K562 (cell line): Measurements from ENCODE around the gene KIAA1958. TPM values are rescaled to one million over a fixed set of nuclear protein-coding genes. Genes with fewer than 3 reads are reported as not detected.
A peak's percentile ranks its signal among the peaks of the same experiment; 100 is the strongest.

Source experiments
- CREB5 ChIP-seq: fragments of 250-450 bp; sonication (Bioruptor Pico); IDR thresholded peaks from 2 replicates; pipeline ENCODE4 v1.5.0; 2020; ENCODE audit warnings: mild to moderate bottlenecking
- GABPB1 ChIP-seq: sonication (generic); formaldehyde crosslinking; IDR thresholded peaks from 2 replicates; pipeline ENCODE4 v1.8.0; 2022; ENCODE audit warnings: mild to moderate bottlenecking, missing genetic modification reagents
- GTF2A2 ChIP-seq: IDR thresholded peaks from 2 replicates; pipeline ENCODE4 v1.6.1; 2016; ENCODE audit warnings: mild to moderate bottlenecking, missing genetic modification characterization, missing compliant biosample characterization
- JUND ChIP-seq, 2 experiments: IDR thresholded peaks; 2 replicates in 1 of 2; 3 replicates in 1 of 2; pipeline ENCODE4 v1.6.1; 2011; ENCODE audit warnings: borderline replicate concordance in 2 of 2, low read depth in 2 of 2, low read length in 2 of 2, improper control_type of control experiment in 1 of 2, missing biosample characterization in 1 of 2, missing genetic modification characterization in 1 of 2, missing genetic modification reagents in 1 of 2
- LCOR ChIP-seq: sonication (generic); formaldehyde crosslinking; IDR thresholded peaks from 2 replicates; pipeline ENCODE4 v1.8.0; 2022; ENCODE audit warnings: mild to moderate bottlenecking, missing genetic modification reagents
- MBD2 ChIP-seq: sonication (generic); IDR thresholded peaks from 2 replicates; pipeline ENCODE4 v1.6.1; 2016; ENCODE audit warnings: low read depth, borderline replicate concordance
- NR2C2 ChIP-seq, 2 experiments: fragments of 200-800 bp in 1 of 2; sonication (Bioruptor generic) in 1 of 2; sonication (generic) in 1 of 2; formaldehyde crosslinking in 1 of 2; IDR thresholded peaks; 2 replicates each; pipeline versions ENCODE4 v1.6.1 to v1.8.0; 2016 to 2022; ENCODE audit warnings: mild to moderate bottlenecking in 1 of 2, missing compliant biosample characterization in 1 of 2, missing genetic modification characterization in 1 of 2, missing genetic modification reagents in 1 of 2
- NR3C1 ChIP-seq: sonication (generic); formaldehyde crosslinking; IDR thresholded peaks from 2 replicates; pipeline ENCODE4 v1.8.1; 2022; ENCODE audit warnings: missing genetic modification reagents
- PKNOX1 ChIP-seq: fragments of 450-650 bp; IDR thresholded peaks from 2 replicates; pipeline ENCODE4 v1.6.1; 2016
- POLR2A ChIP-seq: fragments of 450-650 bp; conservative IDR thresholded peaks from 2 replicates; pipeline ENCODE4 v1.6.1; 2016
- POLR2AphosphoS5 ChIP-seq: IDR thresholded peaks from 2 replicates; pipeline ENCODE4 v1.6.1; 2011; ENCODE audit warnings: mild to moderate bottlenecking, low read depth, low read length, moderate library complexity; ENCODE audit not compliant: control insufficient read depth, insufficient read depth
- RERE ChIP-seq: sonication (generic); formaldehyde crosslinking; IDR thresholded peaks from 2 replicates; pipeline ENCODE4 v1.8.0; 2023; ENCODE audit warnings: missing genetic modification reagents, mild to moderate bottlenecking, borderline replicate concordance
- RUNX1 ChIP-seq: sonication (generic); IDR thresholded peaks from 2 replicates; pipeline ENCODE4 v1.6.1; 2016; ENCODE audit warnings: antibody characterized with exemption, low read depth
- TAF1 ChIP-seq: IDR thresholded peaks from 2 replicates; pipeline ENCODE4 v1.6.1; 2011; ENCODE audit warnings: mild to moderate bottlenecking, low read length, moderate library complexity; ENCODE audit not compliant: insufficient read depth, control insufficient read depth, severe bottlenecking; ENCODE audit errors: extremely low read depth
- TEAD1 ChIP-seq, 2 experiments: fragments of 450-650 bp in 1 of 2; sonication (generic) in 1 of 2; formaldehyde crosslinking; IDR thresholded peaks; 2 replicates each; pipeline versions ENCODE4 v1.4.0 to v1.8.0; 2020 to 2022; ENCODE audit warnings: mild to moderate bottlenecking in 2 of 2, missing genetic modification reagents in 1 of 2
- ZNF274 ChIP-seq: IDR thresholded peaks from 2 replicates; pipeline ENCODE4 v1.6.1; 2011; ENCODE audit warnings: low read depth, mild to moderate bottlenecking, low read length, moderate library complexity, borderline replicate concordance
- polyA plus RNA-seq, 8 experiments: library from polyadenylated mRNA; depleted of rRNA in 4 of 8; stranded (reverse) in 5 of 8; unstranded in 3 of 8; fragments of >200 nt; fragmentation: Nextera tagmentation in 2 of 8; fragmentation: Illumina TruSeq in 1 of 8; extraction: Ambion mirVana in 2 of 8; extraction: Trizol in 1 of 8; gene quantifications; 2 replicates each; pipeline versions ENCODE4 v1.2.1 to v1.2.3, GENCODE V29; 2011 to 2014; ENCODE audit warnings: inconsistent platforms in 1 of 8, missing spikeins in 1 of 8
- total RNA-seq, 7 experiments: library from RNA; depleted of rRNA in 6 of 7; stranded (reverse); fragments of >200 nt in 6 of 7; fragmentation: Illumina TruSeq in 2 of 7; extraction: Trizol in 2 of 7; gene quantifications; 2 replicates each; pipeline versions ENCODE4 v1.2.1 to v1.2.3, GENCODE V29; 2011 to 2021; ENCODE audit warnings: low replicate concordance in 1 of 7
- TF ChIP-seq, protein P1 (sequence below): sonication (generic); IDR thresholded peaks from 2 replicates; pipeline ENCODE4 v1.6.1; 2016

Gene KIAA1958
- total and polyA plus RNA-seq, 9 of the 15 experiments (the other 6 are each of a cell fraction or from before 2014, with no cell fraction given): 1.1 to 16.0 (median 10.1) TPM

DNA sequence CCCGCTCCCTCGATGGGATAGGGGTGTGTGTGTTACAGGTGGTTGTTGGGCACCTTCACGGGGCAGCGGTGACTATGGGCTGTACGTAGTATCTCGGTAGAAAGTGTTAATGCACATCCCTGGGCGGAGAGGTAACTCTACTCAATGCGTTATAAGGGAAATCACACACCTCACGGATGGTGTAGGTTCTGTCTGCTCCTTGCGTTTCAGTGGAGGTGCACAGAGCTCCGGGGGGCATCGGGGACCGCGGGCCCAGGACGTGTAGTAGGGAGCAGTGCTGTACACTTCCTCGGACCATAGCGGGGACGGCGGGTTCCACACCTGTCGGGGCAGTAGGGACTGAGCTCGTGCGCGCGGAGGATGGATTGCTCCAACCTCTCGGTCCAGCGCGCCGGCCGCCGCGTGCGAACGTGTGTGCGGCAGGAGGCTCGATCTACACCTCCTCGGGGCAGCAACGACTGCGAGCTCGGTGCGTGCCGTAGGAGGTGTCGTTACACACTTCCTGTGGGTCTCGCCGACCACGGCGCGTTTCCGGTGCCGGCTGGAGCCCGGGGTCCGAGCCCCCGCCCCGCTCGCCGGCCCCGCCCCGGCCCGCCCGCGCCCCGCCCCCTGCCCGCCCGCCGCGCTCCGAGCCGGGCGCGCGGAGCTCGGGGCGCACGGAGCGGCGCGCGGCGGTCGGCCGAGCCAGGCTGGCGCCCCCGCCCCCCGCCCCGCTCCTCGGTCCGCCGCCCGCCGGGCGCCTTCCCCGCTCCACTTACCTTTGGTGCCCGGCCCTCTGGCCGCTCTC is at the start of gene KIAA1958 (continued):
- 0 out of 2 replicates have a peak, but pooled peaks have one; percentile 28 for TF ChIP-seq RERE (CRISPR knock-in tag)
- TF ChIP-seq POLR2AphosphoS5: peak; percentile 88
- peak; percentile 97 for TF ChIP-seq NR3C1 (CRISPR knock-in tag)
- TF ChIP-seq TAF1: peak; percentile 87
- no peak for TF ChIP-seq CREB5
- TF ChIP-seq, protein P1, sequence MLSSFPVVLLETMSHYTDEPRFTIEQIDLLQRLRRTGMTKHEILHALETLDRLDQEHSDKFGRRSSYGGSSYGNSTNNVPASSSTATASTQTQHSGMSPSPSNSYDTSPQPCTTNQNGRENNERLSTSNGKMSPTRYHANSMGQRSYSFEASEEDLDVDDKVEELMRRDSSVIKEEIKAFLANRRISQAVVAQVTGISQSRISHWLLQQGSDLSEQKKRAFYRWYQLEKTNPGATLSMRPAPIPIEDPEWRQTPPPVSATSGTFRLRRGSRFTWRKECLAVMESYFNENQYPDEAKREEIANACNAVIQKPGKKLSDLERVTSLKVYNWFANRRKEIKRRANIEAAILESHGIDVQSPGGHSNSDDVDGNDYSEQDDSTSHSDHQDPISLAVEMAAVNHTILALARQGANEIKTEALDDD: no peak
- peak; percentile 40; the same call in 1 of the 2 replicates for TF ChIP-seq RUNX1
- no peak; the same call in 1 of the 2 replicates for TF ChIP-seq GTF2A2 (tag)
- peak; percentile 27 to 91; a peak in 2 of 4 replicates for TF ChIP-seq TEAD1 (CRISPR knock-in tag; IDR thresholded peaks at IDR 0.05)
- TF ChIP-seq LCOR (CRISPR knock-in tag): peak; percentile 68; the same call in 1 of the 2 replicates
- TF ChIP-seq GABPB1: peak; percentile 90
- TF ChIP-seq PKNOX1: no peak
- peak; percentile 91; the same call in 1 of the 2 replicates for TF ChIP-seq NR2C2 (CRISPR knock-in tag; IDR thresholded peaks at IDR 0.05)
- no peak for TF ChIP-seq NR2C2 (tag; IDR thresholded peaks at IDR 0.05)
- TF ChIP-seq JUND (IDR thresholded peaks at IDR 0.05; ENCODE audit: borderline replicate concordance, low read depth, low read length): peak; percentile 37; the same call in 1 of the 2 replicates
- TF ChIP-seq JUND (tag; IDR thresholded peaks at IDR 0.05; ENCODE audit: borderline replicate concordance, low read depth, low read length): peak; percentile 23; the same call in 1 of the 3 replicates
- TF ChIP-seq MBD2: peak; percentile 66; the same call in 1 of the 2 replicates
- TF ChIP-seq ZNF274: no peak
- TF ChIP-seq POLR2A: peak; percentile 98
